ENCODE results near the gene POLR1G. TPM values are rescaled to one million over a fixed set of nuclear protein-coding genes. Genes with fewer than 3 reads are reported as not detected.

POLR1G gene
- total RNA-seq, 6 donors from 2014 or later, result 1.0 to 7.7 (median 5.8) TPM

DNA sequence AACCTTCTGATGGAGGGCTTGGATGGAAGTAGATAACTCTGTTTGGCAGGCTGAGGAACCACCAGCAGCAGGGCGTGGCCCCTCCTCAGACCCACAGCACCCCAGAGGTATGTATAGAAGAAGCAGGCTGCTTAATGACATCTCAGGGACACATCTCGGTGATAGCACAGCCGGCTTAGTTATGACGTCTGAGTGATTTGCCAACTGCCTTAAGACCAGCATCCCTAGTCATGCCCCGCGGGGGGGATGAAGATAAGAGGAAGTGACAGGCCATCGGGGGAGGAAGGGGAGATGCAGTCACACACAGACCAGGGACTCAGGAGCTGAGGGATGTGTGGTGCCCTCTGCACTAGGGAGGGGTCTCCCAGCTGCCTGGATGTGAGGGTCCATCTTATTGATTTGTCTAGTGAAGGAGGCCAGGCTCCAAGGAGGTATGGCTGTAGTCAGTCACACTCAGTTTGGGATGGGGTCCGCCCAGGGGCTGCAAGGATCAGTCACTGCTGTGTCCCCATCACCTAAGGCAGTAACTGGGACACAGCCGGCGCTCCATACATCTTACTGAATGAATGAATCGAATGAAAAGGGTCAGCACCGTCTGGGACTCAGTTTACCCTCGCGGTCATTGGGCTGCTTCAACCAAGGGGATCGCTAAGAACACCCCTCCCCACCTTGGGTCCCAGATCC lies 36.5 kb downstream of the POLR1G start:
- Histone ChIP-seq H3K4me1 (peaks cover 25 to 48% (median 37%) of the 10 kb centered on the region in 4 donors), H3K4me3 (peak overlapping the region in 3 of 4 donors; percentile 42 to 51 (median 47)), H3K9me3 (no peaks in the 10 kb centered on the region), H3K36me3 (no peaks in the 10 kb centered on the region), H3K27ac (peak overlapping the region; percentile 93 to 98 (median 96)), H3K27me3 (no peaks in the 10 kb centered on the region)
- 10 to 29% methylated on average over 7 to 15 of the region's 15 CpGs for WGBS, 2 donors
- TF ChIP-seq, protein P1, sequence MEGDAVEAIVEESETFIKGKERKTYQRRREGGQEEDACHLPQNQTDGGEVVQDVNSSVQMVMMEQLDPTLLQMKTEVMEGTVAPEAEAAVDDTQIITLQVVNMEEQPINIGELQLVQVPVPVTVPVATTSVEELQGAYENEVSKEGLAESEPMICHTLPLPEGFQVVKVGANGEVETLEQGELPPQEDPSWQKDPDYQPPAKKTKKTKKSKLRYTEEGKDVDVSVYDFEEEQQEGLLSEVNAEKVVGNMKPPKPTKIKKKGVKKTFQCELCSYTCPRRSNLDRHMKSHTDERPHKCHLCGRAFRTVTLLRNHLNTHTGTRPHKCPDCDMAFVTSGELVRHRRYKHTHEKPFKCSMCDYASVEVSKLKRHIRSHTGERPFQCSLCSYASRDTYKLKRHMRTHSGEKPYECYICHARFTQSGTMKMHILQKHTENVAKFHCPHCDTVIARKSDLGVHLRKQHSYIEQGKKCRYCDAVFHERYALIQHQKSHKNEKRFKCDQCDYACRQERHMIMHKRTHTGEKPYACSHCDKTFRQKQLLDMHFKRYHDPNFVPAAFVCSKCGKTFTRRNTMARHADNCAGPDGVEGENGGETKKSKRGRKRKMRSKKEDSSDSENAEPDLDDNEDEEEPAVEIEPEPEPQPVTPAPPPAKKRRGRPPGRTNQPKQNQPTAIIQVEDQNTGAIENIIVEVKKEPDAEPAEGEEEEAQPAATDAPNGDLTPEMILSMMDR (IDR thresholded peaks at IDR 0.05), result no peak
- no peak for TF ChIP-seq POLR2A (IDR thresholded peaks at IDR 0.05)
- TF ChIP-seq EP300 (IDR thresholded peaks at IDR 0.05), result peak in 1 of 4 donors; percentile 34
- peak; percentile 38 to 79 for TF ChIP-seq POLR2AphosphoS5 (IDR thresholded peaks at IDR 0.05)
- DNase-seq (peak in 1 of 2 donors; percentile 87), ATAC-seq (ENCODE audit: low FRiP score in 2 of 2) (peak; percentile 4 to 14)

DNA sequence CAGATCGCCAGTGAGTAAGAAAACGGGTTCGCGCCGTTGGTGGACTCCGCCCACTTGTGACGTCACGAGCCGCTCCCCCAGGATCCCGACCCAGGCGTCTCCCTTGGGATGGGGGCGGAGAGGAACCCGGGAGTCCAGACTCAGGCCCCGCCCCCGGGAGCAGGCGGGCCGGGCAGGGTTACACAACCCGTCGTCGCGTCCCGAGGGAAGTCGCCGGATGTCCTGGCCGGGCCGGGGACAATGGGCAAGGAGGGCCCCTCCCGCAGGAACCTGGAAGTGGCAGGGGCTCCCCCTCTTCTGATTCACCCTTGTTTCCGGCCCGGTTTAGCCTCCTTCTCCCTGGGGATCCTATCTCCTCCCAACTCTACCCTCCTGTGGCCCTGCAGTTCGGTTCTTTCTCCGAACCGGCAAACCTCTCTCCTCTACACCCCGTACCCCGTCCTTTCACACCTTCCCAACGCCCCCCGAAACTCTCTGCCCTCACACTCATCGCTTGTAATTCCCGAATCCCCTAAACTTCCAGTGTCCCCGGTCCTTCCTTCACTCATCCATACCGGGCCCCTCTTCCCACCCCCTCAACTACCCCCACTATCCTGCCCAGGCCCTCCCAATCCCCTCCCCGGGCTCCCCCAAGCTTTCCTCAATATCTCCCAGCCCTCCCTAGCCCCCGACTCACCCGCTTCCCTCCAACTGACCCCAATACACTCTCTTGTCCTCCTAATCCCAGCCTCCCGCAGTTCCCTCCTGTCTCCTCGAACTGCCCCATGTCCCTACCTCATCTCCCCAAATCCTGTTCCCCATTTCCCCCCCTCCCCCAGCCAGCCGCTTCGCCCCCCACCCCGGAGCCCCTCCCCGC lies 37.2 kb downstream of the POLR1G start:
- peak; percentile 81 to 94 for ATAC-seq (ENCODE audit: low FRiP score in 2 of 2)
- TF ChIP-seq POLR2A (IDR thresholded peaks at IDR 0.05) (peak in 3 of 4 donors; percentile 65 to 76 (median 74)), POLR2AphosphoS5 (IDR thresholded peaks at IDR 0.05) (peak; percentile 93 to 94), EP300 (IDR thresholded peaks at IDR 0.05) (peak in 2 of 4 donors; percentile 89 to 91)
- TF ChIP-seq, protein P1 (IDR thresholded peaks at IDR 0.05), result peak in 1 of 6 experiments; percentile 11
- Histone ChIP-seq H3K4me3 (peak overlapping the region; percentile 22 to 51 (median 44)), H3K27me3 (no peaks in the 10 kb centered on the region), H3K36me3 (no peaks in the 10 kb centered on the region), H3K9me3 (no peaks in the 10 kb centered on the region), H3K27ac (peak overlapping the region; percentile 93 to 98 (median 96)), H3K4me1 (peaks cover 25 to 49% (median 38%) of the 10 kb centered on the region in 4 donors)
- 1 to 2% methylated on average over 19 to 36 of the region's 49 CpGs for WGBS, 2 donors
- peak; percentile 97 to 99 for DNase-seq

DNA sequence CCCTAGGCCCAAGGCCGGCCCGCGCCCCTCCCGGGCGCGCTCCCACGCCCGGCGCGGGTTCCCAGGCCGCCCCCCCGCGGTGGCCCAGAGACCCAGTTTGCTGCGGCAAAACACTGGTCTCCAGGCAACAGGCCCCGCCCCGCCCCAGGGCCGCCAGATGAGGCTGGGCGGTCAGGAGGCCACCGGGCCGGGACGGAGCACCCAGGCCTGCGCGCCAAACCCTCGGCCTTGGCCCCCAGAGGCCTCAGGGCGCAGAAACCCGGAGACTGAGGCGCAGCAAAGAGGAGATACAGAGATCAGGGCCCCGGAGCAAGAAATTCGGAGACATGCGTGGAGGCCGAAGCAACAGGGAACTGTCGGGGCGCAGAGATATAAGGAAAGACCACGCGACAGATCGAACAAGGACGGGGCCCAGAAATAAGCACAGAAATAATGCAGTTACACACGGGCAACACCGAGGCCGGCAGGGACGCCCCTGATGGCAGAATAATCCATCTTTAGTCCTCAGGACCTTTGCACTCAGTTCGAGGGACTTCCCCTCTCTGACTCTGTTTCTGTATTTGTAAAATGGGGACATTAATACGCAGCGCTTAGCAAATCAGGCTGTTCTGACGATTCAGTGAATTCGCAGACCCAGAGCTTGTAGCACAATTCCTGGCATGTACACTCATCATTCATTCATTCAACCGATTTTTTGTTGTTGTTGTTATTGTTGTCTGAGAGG lies 38.0 kb downstream of the POLR1G start:
- 22 to 30% methylated on average over 24 of the region's 47 CpGs for WGBS, 2 donors
- Histone ChIP-seq H3K36me3 (no peaks in the 10 kb centered on the region), H3K27ac (peak overlapping the region; percentile 93 to 98 (median 96)), H3K4me3 (peak overlapping the region in 3 of 4 donors; percentile 42 to 51 (median 47)), H3K9me3 (no peaks in the 10 kb centered on the region), H3K4me1 (peaks cover 23 to 51% (median 43%) of the 10 kb centered on the region in 4 donors), H3K27me3 (no peaks in the 10 kb centered on the region)
- peak in 2 of 4 donors; percentile 61 to 66 for TF ChIP-seq POLR2A (IDR thresholded peaks at IDR 0.05)
- TF ChIP-seq EP300 (IDR thresholded peaks at IDR 0.05), result peak in 3 of 4 donors; percentile 18 to 55 (median 30)
- TF ChIP-seq, protein P1 (IDR thresholded peaks at IDR 0.05), result peak in 2 of 6 experiments; percentile 14 to 15
- peak; percentile 75 to 76 for TF ChIP-seq POLR2AphosphoS5 (IDR thresholded peaks at IDR 0.05)
- ATAC-seq (ENCODE audit: low FRiP score in 2 of 2) (peak; percentile 88 to 90), DNase-seq (peak; percentile 97 to 99)

DNA sequence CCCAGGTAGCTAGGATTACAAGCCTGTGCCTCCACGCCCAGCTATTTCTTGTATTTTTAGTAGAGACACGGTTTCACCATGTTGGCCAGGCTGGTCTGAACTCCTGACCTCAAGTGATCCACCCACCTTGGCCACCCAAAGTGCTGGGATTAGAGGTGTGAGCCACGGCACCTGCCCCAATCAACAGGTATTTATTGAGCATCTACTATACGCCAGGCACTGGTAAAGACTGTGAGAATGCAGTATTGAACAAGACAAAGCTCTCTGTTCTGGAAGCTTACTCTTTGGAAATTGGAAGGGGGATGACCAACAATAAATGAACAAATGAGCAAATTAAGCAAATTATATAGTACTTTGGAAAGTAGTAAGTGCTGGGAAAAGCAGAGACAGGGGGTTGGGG lies 38.7 kb downstream of the POLR1G start:
- Histone ChIP-seq H3K27ac (peak overlapping the region; percentile 93 to 98 (median 96)), H3K9me3 (no peaks in the 10 kb centered on the region), H3K27me3 (no peaks in the 10 kb centered on the region), H3K4me1 (peaks cover 27 to 53% (median 47%) of the 10 kb centered on the region in 4 donors), H3K4me3 (no peak overlapping the region), H3K36me3 (no peaks in the 10 kb centered on the region)
- no peak for TF ChIP-seq POLR2A (IDR thresholded peaks at IDR 0.05)
- no peak for TF ChIP-seq POLR2AphosphoS5 (IDR thresholded peaks at IDR 0.05)
- TF ChIP-seq, protein P1 (IDR thresholded peaks at IDR 0.05), result no peak
- TF ChIP-seq EP300 (IDR thresholded peaks at IDR 0.05), result no peak
- no peak for DNase-seq
- no peak for ATAC-seq (ENCODE audit: low FRiP score in 2 of 2)
- WGBS, 2 donors, result 87 to 98% methylated on average over 4 of the region's 4 CpGs
